T-helper 17 cell (primary cell): ENCODE data around the gene IL23R. TPM values are rescaled to one million over a fixed set of nuclear protein-coding genes. Genes with fewer than 3 reads are reported as not detected.

Source experiments
- ATAC-seq: fragments of 150-1000 bp; cut with Tn5 transposase; 2 replicates; pipeline ENCODE4 v1.10.0; 2021; ENCODE audit warnings: mild to moderate bottlenecking, moderate library complexity
- DNase-seq, 3 donors: peaks; one replicate each; pipeline versions ENCODE4 v3.0.0 to v3.0.0-alpha.2; 2020 to 2021
- H3K9me3 ChIP-seq: one replicate; pipeline ENCODE4 v1.7.0; 2013; ENCODE audit warnings: low read length, mild to moderate bottlenecking; ENCODE audit not compliant: control insufficient read depth, poor library complexity, severe bottlenecking
- H3K27ac Mint-ChIP-seq: one replicate; pipeline ENCODE4 v1.8.0; 2022; ENCODE audit warnings: mild to moderate bottlenecking, moderate library complexity, mixed read lengths
- H3K27me3 Mint-ChIP-seq: one replicate; pipeline ENCODE4 v1.8.0; 2022; ENCODE audit warnings: mixed read lengths
- H3K36me3 Mint-ChIP-seq: one replicate; pipeline ENCODE4 v1.8.0; 2022; ENCODE audit warnings: low read depth, mixed read lengths
- H3K4me1 Mint-ChIP-seq: one replicate; pipeline ENCODE4 v1.8.0; 2022; ENCODE audit warnings: mild to moderate bottlenecking, mixed read lengths
- H3K4me3 Mint-ChIP-seq: one replicate; pipeline ENCODE4 v1.8.0; 2022; ENCODE audit warnings: mild to moderate bottlenecking, moderate library complexity, mixed read lengths
- total RNA-seq, 4 donors: library from RNA in 2 of 4; stranded (reverse) in 2 of 4; gene quantifications; one replicate each; pipeline ENCODE4 v1.2.3 and lab custom pipeline; 2022 to 2026

Gene IL23R
- total RNA-seq, 2 donors from 2014 or later: 2.4 to 2.8 TPM

DNA sequence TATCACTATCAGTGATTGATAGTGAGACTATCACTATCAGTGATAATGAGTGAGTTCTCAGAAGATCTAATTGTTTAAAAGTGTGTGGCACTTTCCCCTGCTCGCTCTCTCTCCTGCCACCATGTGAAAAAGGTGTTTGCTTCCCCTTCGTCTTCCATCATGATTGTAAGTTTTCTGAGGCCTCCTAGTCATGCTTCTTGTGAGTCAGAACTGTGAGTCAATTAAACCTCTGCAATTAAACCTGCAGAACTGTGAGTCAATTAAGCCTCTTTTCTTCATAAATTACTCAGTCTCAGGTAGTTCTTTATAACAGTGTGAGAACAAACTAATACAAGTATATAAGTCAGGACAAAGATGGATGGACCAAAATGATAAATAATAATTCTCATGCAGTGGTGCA, 7.0 kb upstream of the IL23R start:
- peaks cover 5% of the 10 kb centered on the region for H3K27me3 Mint-ChIP-seq
- H3K9me3 ChIP-seq: no peaks in the 10 kb centered on the region
- ATAC-seq (no peak), DNase-seq (no peak)
- no peak overlapping the region for H3K27ac Mint-ChIP-seq
- peaks cover 6% of the 10 kb centered on the region for H3K36me3 Mint-ChIP-seq
- peaks cover 12% of the 10 kb centered on the region for H3K4me1 Mint-ChIP-seq
- no peak overlapping the region for H3K4me3 Mint-ChIP-seq

DNA sequence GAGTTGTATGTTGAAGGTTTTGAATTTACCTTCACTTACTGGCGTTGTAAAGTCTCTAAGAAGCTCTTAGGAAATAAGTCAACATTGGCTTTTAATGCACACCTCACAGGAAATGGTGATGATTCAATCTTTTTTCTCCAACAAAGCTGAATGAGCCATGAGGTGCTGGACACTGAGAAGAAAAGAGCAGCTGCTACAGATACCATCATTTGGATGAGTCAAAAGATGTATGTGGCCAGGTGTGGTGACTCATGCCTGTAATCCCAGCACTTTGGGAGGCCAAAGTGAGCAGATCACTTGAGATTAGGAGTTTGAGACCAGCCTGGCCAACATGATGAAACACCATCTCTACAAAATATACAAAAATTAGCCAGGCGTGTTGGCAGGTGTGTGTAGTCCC, 3.3 kb upstream of the IL23R start:
- Mint-ChIP-seq H3K36me3 (peaks cover 6% of the 10 kb centered on the region), H3K4me1 (peaks cover 24% of the 10 kb centered on the region), H3K4me3 (no peak overlapping the region), H3K27me3 (peaks cover 10% of the 10 kb centered on the region), H3K27ac (peak overlapping the region; percentile 88)
- DNase-seq (no peak), ATAC-seq (peak; percentile 23)
- H3K9me3 ChIP-seq: no peaks in the 10 kb centered on the region

DNA sequence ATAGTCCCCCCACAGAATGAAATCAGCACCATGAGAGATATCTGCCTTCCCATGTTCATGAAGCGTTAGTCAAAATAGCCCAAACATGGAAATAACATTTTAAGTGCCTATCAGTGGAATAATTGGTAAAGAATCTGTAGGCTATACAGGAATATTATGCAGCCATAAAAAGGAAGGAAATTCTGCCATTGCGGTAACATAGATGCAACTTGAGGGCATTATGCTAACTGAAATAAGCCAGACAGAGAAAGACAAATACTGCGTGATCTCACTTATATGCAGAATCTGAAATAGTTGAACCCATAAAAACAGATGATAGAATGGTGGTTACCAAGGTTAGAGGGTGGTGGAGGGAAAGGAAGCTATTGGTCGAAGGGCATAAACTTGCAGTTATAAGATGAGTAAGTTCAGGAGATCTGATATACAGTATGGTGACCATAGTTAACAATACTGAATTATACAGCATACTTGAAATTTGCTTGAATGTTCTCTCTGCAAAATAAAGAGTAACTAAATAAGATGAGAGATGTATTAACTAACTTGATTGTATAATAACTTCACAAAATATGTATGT, 699 bp upstream of the IL23R start:
- Mint-ChIP-seq H3K27me3 (peaks cover 5% of the 10 kb centered on the region), H3K36me3 (peaks cover 4% of the 10 kb centered on the region), H3K4me1 (peaks cover 24% of the 10 kb centered on the region), H3K27ac (peak overlapping the region; percentile 90), H3K4me3 (no peak overlapping the region)
- DNase-seq (no peak), ATAC-seq (no peak)
- H3K9me3 ChIP-seq: no peaks in the 10 kb centered on the region

DNA sequence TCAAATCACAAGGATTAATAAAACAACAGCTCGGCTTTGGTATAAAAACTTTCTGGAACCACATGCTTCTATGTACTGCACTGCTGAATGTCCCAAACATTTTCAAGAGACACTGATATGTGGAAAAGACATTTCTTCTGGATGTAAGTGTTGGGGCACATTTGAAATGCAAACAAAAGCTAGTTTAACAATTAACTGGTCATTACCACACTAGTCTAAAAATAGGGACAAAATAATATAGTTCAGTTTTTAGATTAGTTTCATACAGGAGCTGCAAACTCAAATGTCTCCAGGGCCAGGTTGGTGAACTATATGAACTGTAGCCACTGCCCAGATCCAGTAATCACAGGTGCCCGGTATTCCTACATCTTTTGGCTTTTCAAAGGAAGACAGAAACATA, 3.2 kb downstream of the IL23R start:
- Mint-ChIP-seq H3K4me1 (peaks cover 34% of the 10 kb centered on the region), H3K27ac (peak overlapping the region; percentile 95), H3K4me3 (no peak overlapping the region), H3K27me3 (peaks cover 5% of the 10 kb centered on the region), H3K36me3 (no peaks in the 10 kb centered on the region)
- no peak for ATAC-seq
- no peaks in the 10 kb centered on the region for H3K9me3 ChIP-seq
- DNase-seq: no peak

DNA sequence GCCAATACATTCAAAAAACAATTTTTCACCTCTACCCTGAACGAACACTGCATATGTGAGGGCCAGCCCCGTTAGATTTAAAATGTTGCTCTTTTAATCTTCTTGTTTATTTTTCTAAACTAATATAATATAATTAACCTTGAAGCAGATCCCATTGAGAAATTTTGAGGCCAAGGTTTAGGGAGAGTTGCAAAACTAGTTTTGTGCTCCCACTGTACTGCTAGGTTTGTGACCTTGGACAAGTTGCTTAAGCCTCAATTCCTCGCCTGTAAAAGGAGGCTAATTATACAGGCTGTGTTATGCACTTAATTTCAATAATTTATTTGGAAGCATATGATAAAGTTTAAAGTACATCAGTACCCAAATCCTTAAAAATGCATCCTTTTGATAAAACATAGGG, 3.7 kb downstream of the IL23R start:
- Mint-ChIP-seq H3K27ac (peak overlapping the region; percentile 95), H3K27me3 (peaks cover 5% of the 10 kb centered on the region), H3K36me3 (no peaks in the 10 kb centered on the region), H3K4me1 (peaks cover 30% of the 10 kb centered on the region), H3K4me3 (no peak overlapping the region)
- ATAC-seq: no peak
- no peak for DNase-seq
- H3K9me3 ChIP-seq: no peaks in the 10 kb centered on the region

DNA sequence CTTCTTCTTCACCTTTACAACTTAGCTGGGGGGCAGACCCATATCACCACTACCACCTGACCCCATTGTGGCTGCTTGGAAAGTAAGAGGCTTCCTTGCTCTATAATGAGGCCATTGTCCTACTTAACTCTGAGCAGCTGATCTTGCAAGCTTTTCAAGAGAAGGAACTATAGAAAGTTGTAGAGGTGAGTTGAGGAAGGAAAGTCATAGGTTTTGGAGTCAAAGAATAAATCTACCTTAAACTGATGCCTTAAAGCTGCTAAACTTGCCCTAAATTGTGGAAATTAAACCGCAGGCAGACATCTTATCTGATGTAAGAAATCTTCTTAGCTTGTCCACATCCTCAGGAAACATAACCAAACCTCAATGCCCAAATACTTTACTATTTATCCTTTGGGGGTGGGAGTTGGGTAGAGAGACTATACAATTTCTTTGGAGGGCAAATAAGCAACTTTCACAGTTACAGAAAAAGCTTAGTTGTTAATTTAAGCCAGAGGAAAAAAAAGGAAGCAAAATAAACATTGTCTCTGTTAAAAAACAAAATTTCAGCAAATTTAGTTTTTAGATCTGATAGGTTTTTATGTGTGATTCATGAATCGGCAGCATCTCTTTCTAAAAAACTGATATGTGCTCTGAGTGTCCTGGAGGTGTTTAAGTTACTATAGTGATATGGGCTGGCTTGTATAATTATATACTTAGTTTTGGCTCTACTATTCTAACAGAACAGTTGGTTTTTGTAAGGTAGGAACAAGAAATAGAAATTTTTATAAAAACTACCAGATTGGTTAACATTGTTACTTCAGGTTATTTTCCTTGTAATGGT, 4.7 kb downstream of the IL23R start:
- Mint-ChIP-seq H3K4me3 (peak overlapping the region; percentile 81), H3K27me3 (peaks cover 5% of the 10 kb centered on the region), H3K36me3 (no peaks in the 10 kb centered on the region), H3K4me1 (peaks cover 33% of the 10 kb centered on the region), H3K27ac (peak overlapping the region; percentile 95)
- peak; percentile 72 for ATAC-seq
- peak in 1 of 3 donors; percentile 19 for DNase-seq
- no peaks in the 10 kb centered on the region for H3K9me3 ChIP-seq

DNA sequence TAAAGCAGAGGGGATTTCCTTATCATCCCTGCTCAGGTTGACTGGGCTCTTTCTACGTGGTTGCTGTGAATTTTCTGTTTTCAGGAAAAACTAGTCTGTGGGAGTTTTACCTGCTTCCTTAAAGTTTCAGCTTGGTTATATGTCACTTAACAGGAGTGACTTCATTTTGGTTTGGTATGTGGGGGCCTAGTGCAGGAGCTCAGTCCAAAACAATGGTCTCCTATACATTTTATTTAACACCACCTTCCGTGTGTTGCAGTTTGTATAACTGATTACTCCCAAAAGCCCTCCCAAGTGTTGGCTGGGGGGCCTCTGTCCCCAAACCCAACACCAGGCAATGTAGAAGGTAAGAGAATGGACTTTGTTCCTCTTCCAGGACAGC, 5.3 kb downstream of the IL23R start:
- no peak for DNase-seq
- peaks cover 31% of the 10 kb centered on the region for H3K4me1 Mint-ChIP-seq
- H3K9me3 ChIP-seq: no peaks in the 10 kb centered on the region
- peak; percentile 35 for ATAC-seq
- peak overlapping the region; percentile 76 for H3K4me3 Mint-ChIP-seq
- peaks cover 5% of the 10 kb centered on the region for H3K27me3 Mint-ChIP-seq
- H3K36me3 Mint-ChIP-seq: no peaks in the 10 kb centered on the region
- peak overlapping the region; percentile 95 for H3K27ac Mint-ChIP-seq

DNA sequence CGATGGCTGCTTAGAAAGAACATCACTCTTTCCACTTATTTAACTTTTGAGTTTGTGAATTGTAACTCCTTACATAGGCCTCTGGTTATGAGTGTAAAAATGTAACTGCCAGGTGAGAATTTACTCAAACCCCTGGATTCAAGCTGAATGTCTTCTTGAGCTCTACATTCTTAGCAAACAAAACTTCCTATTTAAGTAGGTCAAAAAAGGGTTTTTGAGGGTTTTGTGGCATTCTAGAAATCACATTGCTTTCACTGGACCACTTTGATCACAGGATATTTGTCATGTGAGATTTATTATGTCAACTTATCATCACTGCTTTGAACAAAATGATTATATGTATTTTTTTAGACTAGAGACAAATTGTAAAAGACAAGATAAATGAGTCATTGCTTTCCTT, 5.7 kb downstream of the IL23R start:
- peak overlapping the region; percentile 95 for H3K27ac Mint-ChIP-seq
- DNase-seq (no peak), ATAC-seq (peak; percentile 53)
- peaks cover 31% of the 10 kb centered on the region for H3K4me1 Mint-ChIP-seq
- peak overlapping the region; percentile 76 for H3K4me3 Mint-ChIP-seq
- peaks cover 5% of the 10 kb centered on the region for H3K27me3 Mint-ChIP-seq
- no peaks in the 10 kb centered on the region for H3K36me3 Mint-ChIP-seq
- H3K9me3 ChIP-seq: no peaks in the 10 kb centered on the region

GRCh38 chr1:67173988-67174387, 7.7 kb downstream of the IL23R start:
- DNase-seq (no peak), ATAC-seq (no peak)
- H3K9me3 ChIP-seq: no peaks in the 10 kb centered on the region
- no peak overlapping the region for H3K27ac Mint-ChIP-seq
- H3K4me1 Mint-ChIP-seq: peaks cover 29% of the 10 kb centered on the region
- H3K4me3 Mint-ChIP-seq: no peak overlapping the region
- H3K27me3 Mint-ChIP-seq: no peaks in the 10 kb centered on the region
- H3K36me3 Mint-ChIP-seq: no peaks in the 10 kb centered on the region

GRCh38 chr1:67174716-67175284, 8.5 kb downstream of the IL23R start:
- Mint-ChIP-seq H3K27me3 (no peaks in the 10 kb centered on the region), H3K36me3 (no peaks in the 10 kb centered on the region), H3K4me1 (peaks cover 30% of the 10 kb centered on the region), H3K27ac (no peak overlapping the region), H3K4me3 (no peak overlapping the region)
- ATAC-seq (no peak), DNase-seq (no peak)
- no peaks in the 10 kb centered on the region for H3K9me3 ChIP-seq

GRCh38 chr1:67175530-67176087, 9.4 kb downstream of the IL23R start:
- no peak for DNase-seq
- H3K36me3 Mint-ChIP-seq: no peaks in the 10 kb centered on the region
- H3K9me3 ChIP-seq: no peaks in the 10 kb centered on the region
- H3K27ac Mint-ChIP-seq: no peak overlapping the region
- no peaks in the 10 kb centered on the region for H3K27me3 Mint-ChIP-seq
- H3K4me3 Mint-ChIP-seq: no peak overlapping the region
- peaks cover 31% of the 10 kb centered on the region for H3K4me1 Mint-ChIP-seq
- no peak for ATAC-seq

DNA sequence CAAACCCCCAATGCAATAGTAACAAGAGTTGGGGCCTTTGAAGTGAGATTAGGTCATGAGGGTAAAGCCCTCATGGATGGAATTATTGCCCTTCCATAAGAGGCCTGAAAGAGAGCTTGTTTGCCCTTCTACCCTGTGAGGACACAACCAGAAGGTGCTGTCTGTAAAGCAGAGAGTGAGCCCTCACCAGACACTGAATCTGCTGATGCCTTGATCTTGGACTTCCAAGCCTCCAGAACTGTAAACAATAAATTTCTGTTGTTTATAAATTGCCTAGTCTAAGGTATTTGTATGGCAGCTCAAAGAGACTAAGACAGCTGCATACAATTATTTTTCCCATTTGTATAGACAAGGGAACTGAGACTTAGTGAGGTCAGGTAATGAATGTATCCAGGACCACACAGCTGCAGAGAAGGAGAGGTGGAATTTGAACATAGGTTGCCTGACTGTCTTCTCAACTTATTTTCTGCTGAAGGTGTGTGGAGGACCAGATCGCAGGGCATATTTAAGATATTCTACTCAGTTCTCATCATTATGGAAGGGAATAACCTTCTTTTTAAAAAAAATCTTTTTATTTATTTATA, 18.7 kb downstream of the IL23R start:
- no peaks in the 10 kb centered on the region for H3K27me3 Mint-ChIP-seq

GRCh38 chr1:67188137-67188536, 21.9 kb downstream of the IL23R start:
- Mint-ChIP-seq H3K36me3 (no peaks in the 10 kb centered on the region), H3K27ac (no peak overlapping the region), H3K4me3 (no peak overlapping the region), H3K27me3 (no peaks in the 10 kb centered on the region), H3K4me1 (peaks cover 4% of the 10 kb centered on the region)
- DNase-seq: no peak
- no peaks in the 10 kb centered on the region for H3K9me3 ChIP-seq
- ATAC-seq: no peak

More for the DNA sequence above, 18.7 kb downstream of the IL23R start:
- H3K4me1 Mint-ChIP-seq: peaks cover 3% of the 10 kb centered on the region
- no peaks in the 10 kb centered on the region for H3K9me3 ChIP-seq
- peaks cover 2% of the 10 kb centered on the region for H3K36me3 Mint-ChIP-seq
- DNase-seq (no peak), ATAC-seq (no peak)
- no peak overlapping the region for H3K4me3 Mint-ChIP-seq
- no peak overlapping the region for H3K27ac Mint-ChIP-seq
